Activated naive CD4-positive, alpha-beta T cell treated with anti-CD3 and anti-CD28 coated beads, Interleukin-2, amount 10 ng/mL, durations not matched to agents 7 days and 5 days (primary cell): Measurements from ENCODE around the gene GPC6.

ENCODE experiments used
- CTCF ChIA-PET: fragments of 350-600 bp; sonication (Branson Sonifier 250); formaldehyde crosslinking; loops from one replicate; lab custom pipeline; 2021; ENCODE audit warnings: antibody characterized with exemption; lab: Charles Lee
- DNase-seq: peaks from one replicate; pipeline ENCODE4 v3.0.0-alpha.2; 2020
- H3K27ac Mint-ChIP-seq: one replicate; pipeline ENCODE4 v1.8.0; 2021; ENCODE audit warnings: mild to moderate bottlenecking, moderate library complexity, mixed read lengths
- H3K27me3 Mint-ChIP-seq: one replicate; pipeline ENCODE4 v1.8.0; 2021; ENCODE audit warnings: mild to moderate bottlenecking, mixed read lengths
- H3K36me3 Mint-ChIP-seq: one replicate; pipeline ENCODE4 v1.8.0; 2021; ENCODE audit warnings: mixed read lengths
- H3K4me1 Mint-ChIP-seq: one replicate; pipeline ENCODE4 v1.8.0; 2021; ENCODE audit warnings: mixed read lengths
- H3K4me3 Mint-ChIP-seq: one replicate; pipeline ENCODE4 v1.8.0; 2021; ENCODE audit warnings: mild to moderate bottlenecking, moderate library complexity, mixed read lengths
- H3K9me3 Mint-ChIP-seq: one replicate; pipeline ENCODE4 v1.8.0; 2021; ENCODE audit warnings: mixed read lengths

Gene GPC6

GRCh38 chr13:93984052-93984451, 757.4 kb downstream of the GPC6 start:
- CTCF ChIA-PET, result interaction anchor here (0.6 kb wide), 1 partner anchor 377 kb away, joined by 4 read pairs; no protein-coding TSS in a partner anchor
- no peak for DNase-seq
- Mint-ChIP-seq H3K36me3 (no peaks in the 10 kb centered on the region), H3K27ac (no peak overlapping the region), H3K4me1 (no peaks in the 10 kb centered on the region), H3K27me3 (peaks cover 4% of the 10 kb centered on the region), H3K4me3 (no peak overlapping the region), H3K9me3 (no peaks in the 10 kb centered on the region)

GRCh38 chr13:93984876-93985275, 758.3 kb downstream of the GPC6 start:
- CTCF ChIA-PET, result no interaction called here
- DNase-seq, result no peak
- peaks cover 4% of the 10 kb centered on the region for H3K27me3 Mint-ChIP-seq
- no peak overlapping the region for H3K27ac Mint-ChIP-seq
- H3K4me1 Mint-ChIP-seq, result no peaks in the 10 kb centered on the region
- H3K36me3 Mint-ChIP-seq, result no peaks in the 10 kb centered on the region
- no peaks in the 10 kb centered on the region for H3K9me3 Mint-ChIP-seq
- H3K4me3 Mint-ChIP-seq, result no peak overlapping the region

- Mint-ChIP-seq H3K27ac (no peak overlapping the region), H3K9me3 (no peaks in the 10 kb centered on the region), H3K4me1 (no peaks in the 10 kb centered on the region), H3K4me3 (no peak overlapping the region), H3K36me3 (no peaks in the 10 kb centered on the region), H3K27me3 (peaks cover 7% of the 10 kb centered on the region)
- CTCF ChIA-PET, result no interaction called here
- DNase-seq, result no peak
Measured at GRCh38 chr13:93987458-93987857, 760.9 kb downstream of the GPC6 start.

- H3K4me3 Mint-ChIP-seq, result no peak overlapping the region
- CTCF ChIA-PET, result no interaction called here
- no peaks in the 10 kb centered on the region for H3K36me3 Mint-ChIP-seq
- DNase-seq, result no peak
- no peak overlapping the region for H3K27ac Mint-ChIP-seq
- no peaks in the 10 kb centered on the region for H3K4me1 Mint-ChIP-seq
- H3K9me3 Mint-ChIP-seq, result no peaks in the 10 kb centered on the region
- H3K27me3 Mint-ChIP-seq, result peaks cover 4% of the 10 kb centered on the region
Measured at GRCh38 chr13:93991569-93991968, 765.0 kb downstream of the GPC6 start.

- H3K4me1 Mint-ChIP-seq, result no peaks in the 10 kb centered on the region
- no peak for DNase-seq
- no peaks in the 10 kb centered on the region for H3K9me3 Mint-ChIP-seq
Measured at GRCh38 chr13:93996481-93996880, 769.9 kb downstream of the GPC6 start.

GRCh38 chr13:94006296-94006695, 779.7 kb downstream of the GPC6 start:
- Mint-ChIP-seq H3K9me3 (no peaks in the 10 kb centered on the region), H3K27me3 (no peaks in the 10 kb centered on the region), H3K4me3 (no peak overlapping the region), H3K4me1 (no peaks in the 10 kb centered on the region), H3K36me3 (no peaks in the 10 kb centered on the region), H3K27ac (no peak overlapping the region)
- CTCF ChIA-PET, result no interaction called here
- DNase-seq, result no peak

More at GRCh38 chr13:93996481-93996880, 769.9 kb downstream of the GPC6 start:
- H3K36me3 Mint-ChIP-seq, result no peaks in the 10 kb centered on the region
- H3K27me3 Mint-ChIP-seq, result no peaks in the 10 kb centered on the region
- H3K27ac Mint-ChIP-seq, result no peak overlapping the region
- CTCF ChIA-PET, result interaction anchor here (0.7 kb wide), 1 partner anchor 17 kb away, joined by 3 read pairs; no protein-coding TSS in a partner anchor
- H3K4me3 Mint-ChIP-seq, result no peak overlapping the region

GRCh38 chr13:94007072-94007471, 780.5 kb downstream of the GPC6 start:
- H3K27me3 Mint-ChIP-seq, result no peaks in the 10 kb centered on the region
- H3K27ac Mint-ChIP-seq, result no peak overlapping the region
- H3K4me3 Mint-ChIP-seq, result no peak overlapping the region
- CTCF ChIA-PET, result no interaction called here
- no peaks in the 10 kb centered on the region for H3K36me3 Mint-ChIP-seq
- DNase-seq, result no peak
- no peaks in the 10 kb centered on the region for H3K9me3 Mint-ChIP-seq
- no peaks in the 10 kb centered on the region for H3K4me1 Mint-ChIP-seq

GRCh38 chr13:94009701-94010100, 783.1 kb downstream of the GPC6 start:
- CTCF ChIA-PET, result interaction anchor here (0.7 kb wide), 1 partner anchor 182 kb away, joined by 3 read pairs; no protein-coding TSS in a partner anchor
- no peak overlapping the region for H3K27ac Mint-ChIP-seq
- DNase-seq, result no peak
- no peak overlapping the region for H3K4me3 Mint-ChIP-seq
- H3K36me3 Mint-ChIP-seq, result no peaks in the 10 kb centered on the region
- no peaks in the 10 kb centered on the region for H3K9me3 Mint-ChIP-seq
- no peaks in the 10 kb centered on the region for H3K4me1 Mint-ChIP-seq
- no peaks in the 10 kb centered on the region for H3K27me3 Mint-ChIP-seq

GRCh38 chr13:94014461-94014860, 787.9 kb downstream of the GPC6 start:
- Mint-ChIP-seq H3K9me3 (no peaks in the 10 kb centered on the region), H3K36me3 (no peaks in the 10 kb centered on the region), H3K4me1 (no peaks in the 10 kb centered on the region), H3K27ac (no peak overlapping the region), H3K27me3 (no peaks in the 10 kb centered on the region), H3K4me3 (no peak overlapping the region)
- CTCF ChIA-PET, result no interaction called here
- DNase-seq, result no peak

- H3K27ac Mint-ChIP-seq, result no peak overlapping the region
Measured at GRCh38 chr13:94020426-94020825, 793.8 kb downstream of the GPC6 start.

GRCh38 chr13:94020833-94021232, 794.2 kb downstream of the GPC6 start:
- Mint-ChIP-seq H3K4me1 (no peaks in the 10 kb centered on the region), H3K4me3 (no peak overlapping the region), H3K27ac (no peak overlapping the region), H3K27me3 (no peaks in the 10 kb centered on the region), H3K9me3 (no peaks in the 10 kb centered on the region), H3K36me3 (no peaks in the 10 kb centered on the region)
- no peak for DNase-seq
- CTCF ChIA-PET, result interaction anchor here (0.6 kb wide), 1 partner anchor 651 kb away, joined by 3 read pairs; no protein-coding TSS in a partner anchor

More at GRCh38 chr13:94020426-94020825, 793.8 kb downstream of the GPC6 start:
- H3K4me1 Mint-ChIP-seq, result no peaks in the 10 kb centered on the region
- no peaks in the 10 kb centered on the region for H3K36me3 Mint-ChIP-seq
- no peaks in the 10 kb centered on the region for H3K27me3 Mint-ChIP-seq
- H3K4me3 Mint-ChIP-seq, result no peak overlapping the region
- CTCF ChIA-PET, result interaction anchor here (0.6 kb wide), 1 partner anchor 651 kb away, joined by 3 read pairs; no protein-coding TSS in a partner anchor
- H3K9me3 Mint-ChIP-seq, result no peaks in the 10 kb centered on the region
- no peak for DNase-seq

- no peaks in the 10 kb centered on the region for H3K4me1 Mint-ChIP-seq
- no peaks in the 10 kb centered on the region for H3K27me3 Mint-ChIP-seq
- no peaks in the 10 kb centered on the region for H3K36me3 Mint-ChIP-seq
- CTCF ChIA-PET, result no interaction called here
- DNase-seq, result no peak
- no peak overlapping the region for H3K27ac Mint-ChIP-seq
- no peaks in the 10 kb centered on the region for H3K9me3 Mint-ChIP-seq
- H3K4me3 Mint-ChIP-seq, result no peak overlapping the region
Measured at GRCh38 chr13:94028234-94028633, 801.6 kb downstream of the GPC6 start.

- CTCF ChIA-PET, result no interaction called here
- no peaks in the 10 kb centered on the region for H3K36me3 Mint-ChIP-seq
- no peaks in the 10 kb centered on the region for H3K27me3 Mint-ChIP-seq
- no peak overlapping the region for H3K27ac Mint-ChIP-seq
- H3K4me3 Mint-ChIP-seq, result no peak overlapping the region
- no peak for DNase-seq
- no peaks in the 10 kb centered on the region for H3K9me3 Mint-ChIP-seq
- no peaks in the 10 kb centered on the region for H3K4me1 Mint-ChIP-seq
Measured at GRCh38 chr13:94028650-94029049, 802.0 kb downstream of the GPC6 start.

GRCh38 chr13:94030415-94031119, 804.0 kb downstream of the GPC6 start:
- no peak overlapping the region for H3K27ac Mint-ChIP-seq
- CTCF ChIA-PET, result interaction anchor here (0.7 kb wide), 1 partner anchor 104 kb away, joined by 3 read pairs; no protein-coding TSS in a partner anchor
- H3K36me3 Mint-ChIP-seq, result no peaks in the 10 kb centered on the region
- no peaks in the 10 kb centered on the region for H3K4me1 Mint-ChIP-seq
- DNase-seq, result no peak
- no peaks in the 10 kb centered on the region for H3K27me3 Mint-ChIP-seq
- no peaks in the 10 kb centered on the region for H3K9me3 Mint-ChIP-seq
- H3K4me3 Mint-ChIP-seq, result no peak overlapping the region

GRCh38 chr13:94031609-94032008, 805.0 kb downstream of the GPC6 start:
- CTCF ChIA-PET, result interaction anchor here (0.7 kb wide), 1 partner anchor 103 kb away, joined by 3 read pairs; no protein-coding TSS in a partner anchor
- DNase-seq, result no peak
- H3K27me3 Mint-ChIP-seq, result no peaks in the 10 kb centered on the region
- H3K4me3 Mint-ChIP-seq, result no peak overlapping the region
- H3K36me3 Mint-ChIP-seq, result no peaks in the 10 kb centered on the region
- H3K9me3 Mint-ChIP-seq, result no peaks in the 10 kb centered on the region
- no peaks in the 10 kb centered on the region for H3K4me1 Mint-ChIP-seq
- no peak overlapping the region for H3K27ac Mint-ChIP-seq
